ENCODE data around the gene RNF14.

Gene RNF14

GRCh38 chr5:141948812-141949211 lies 20.1 kb upstream of the RNF14 start:
- Histone ChIP-seq H3K79me2 (ENCODE audit: insufficient read depth, low read length) (no peaks in the 10 kb centered on the region), H3K4me3 (ENCODE audit: low read length, poor library complexity, severe bottlenecking) (no peak overlapping the region), H3K9ac (ENCODE audit: low read depth, low read length, poor library complexity, severe bottlenecking) (no peak overlapping the region), H3F3A (ENCODE audit: low read depth) (no peaks in the 10 kb centered on the region), H3K9me2 (replicated peaks; ENCODE audit: low read depth, low read length) (no peaks in the 10 kb centered on the region), H3K4me2 (ENCODE audit: low read depth, low read length, poor library complexity, severe bottlenecking) (no peak overlapping the region), H2AFZ (ENCODE audit: low read length) (no peak overlapping the region), H3K36me3 (ENCODE audit: insufficient read depth, low read length) (no peaks in the 10 kb centered on the region), H4K20me1 (ENCODE audit: insufficient read depth, low read length, poor library complexity, severe bottlenecking) (no peaks in the 10 kb centered on the region), H3K27me3 (ENCODE audit: insufficient read depth, low read length, poor library complexity, severe bottlenecking) (no peaks in the 10 kb centered on the region), H3K4me1 (ENCODE audit: insufficient read depth, low read length, poor library complexity, severe bottlenecking) (peaks cover 16% of the 10 kb centered on the region), H3K9me3 (ENCODE audit: insufficient read depth, low read depth, low read length) (no peaks in the 10 kb centered on the region)
- no peak for TF ChIP-seq EZH2phosphoT487 (IDR thresholded peaks at IDR 0.05; ENCODE audit: borderline replicate concordance)
- TF ChIP-seq CTCF (conservative IDR thresholded peaks at IDR 0.05; ENCODE audit: low read length), result no peak

- peaks cover 20% of the 10 kb centered on the region for H3K4me1 ChIP-seq (ENCODE audit: insufficient read depth, low read length, poor library complexity, severe bottlenecking)
These were observed 19.4 kb upstream of the RNF14 start for GRCh38 chr5:141949511-141949910.

DNA sequence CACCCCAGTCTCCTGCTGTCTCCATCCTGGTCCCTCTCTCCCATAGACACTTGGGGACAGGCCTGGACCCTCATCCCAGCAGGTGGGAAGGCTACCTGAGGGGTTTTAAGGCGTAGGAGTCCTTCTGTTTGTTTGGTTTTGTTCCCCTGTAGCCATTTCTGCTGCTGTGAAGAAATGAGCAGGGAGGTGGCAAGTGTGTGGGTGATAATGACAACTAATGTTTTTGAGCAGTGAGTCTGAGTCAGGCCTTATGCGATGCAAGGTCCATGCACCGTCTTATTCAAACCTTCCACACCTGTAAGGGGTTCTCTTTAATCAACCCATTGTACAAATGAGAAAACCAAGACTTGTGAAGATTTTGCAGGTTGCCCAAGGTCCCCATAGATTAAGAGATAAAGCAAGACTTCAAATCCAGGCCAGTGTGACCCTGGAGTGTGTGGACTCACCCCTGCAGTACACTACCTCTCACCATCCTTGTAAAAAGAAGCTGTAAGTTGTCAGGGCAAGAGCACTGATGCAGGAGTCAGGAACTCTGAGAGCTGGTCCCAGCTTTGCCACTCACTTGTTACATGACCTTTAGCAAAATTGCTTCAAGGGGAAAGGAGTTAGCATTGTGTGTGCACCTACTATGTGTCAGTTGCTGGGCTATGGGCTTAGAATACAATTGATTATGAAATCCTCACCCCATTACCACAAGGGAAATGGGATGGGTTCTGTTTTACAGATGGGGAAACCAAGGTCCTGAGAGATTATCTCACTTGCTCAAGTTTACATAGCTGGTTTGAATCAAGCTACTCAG lies 18.5 kb upstream of the RNF14 start:
- Histone ChIP-seq H3K4me2 (ENCODE audit: low read depth, low read length, poor library complexity, severe bottlenecking) (no peak overlapping the region), H3K4me1 (ENCODE audit: insufficient read depth, low read length, poor library complexity, severe bottlenecking) (peaks cover 20% of the 10 kb centered on the region), H3K36me3 (ENCODE audit: insufficient read depth, low read length) (no peaks in the 10 kb centered on the region), H3K9me2 (replicated peaks; ENCODE audit: low read depth, low read length) (no peaks in the 10 kb centered on the region), H3K9me3 (ENCODE audit: insufficient read depth, low read depth, low read length) (no peaks in the 10 kb centered on the region), H4K20me1 (ENCODE audit: insufficient read depth, low read length, poor library complexity, severe bottlenecking) (no peaks in the 10 kb centered on the region), H3K79me2 (ENCODE audit: insufficient read depth, low read length) (no peaks in the 10 kb centered on the region), H2AFZ (ENCODE audit: low read length) (no peak overlapping the region), H3K9ac (ENCODE audit: low read depth, low read length, poor library complexity, severe bottlenecking) (no peak overlapping the region), H3K27me3 (ENCODE audit: insufficient read depth, low read length, poor library complexity, severe bottlenecking) (no peaks in the 10 kb centered on the region), H3K4me3 (ENCODE audit: low read length, poor library complexity, severe bottlenecking) (no peak overlapping the region), H3F3A (ENCODE audit: low read depth) (no peaks in the 10 kb centered on the region)
- TF ChIP-seq CTCF (conservative IDR thresholded peaks at IDR 0.05; ENCODE audit: low read length) (no peak), EZH2phosphoT487 (IDR thresholded peaks at IDR 0.05; ENCODE audit: borderline replicate concordance) (no peak)

More at GRCh38 chr5:141949511-141949910, 19.4 kb upstream of the RNF14 start:
- no peaks in the 10 kb centered on the region for H3F3A ChIP-seq (ENCODE audit: low read depth)
- no peaks in the 10 kb centered on the region for H3K9me3 ChIP-seq (ENCODE audit: insufficient read depth, low read depth, low read length)
- no peak overlapping the region for H3K4me2 ChIP-seq (ENCODE audit: low read depth, low read length, poor library complexity, severe bottlenecking)
- H3K9ac ChIP-seq (ENCODE audit: low read depth, low read length, poor library complexity, severe bottlenecking), result no peak overlapping the region
- H4K20me1 ChIP-seq (ENCODE audit: insufficient read depth, low read length, poor library complexity, severe bottlenecking), result no peaks in the 10 kb centered on the region
- no peaks in the 10 kb centered on the region for H3K36me3 ChIP-seq (ENCODE audit: insufficient read depth, low read length)
- H3K4me3 ChIP-seq (ENCODE audit: low read length, poor library complexity, severe bottlenecking), result no peak overlapping the region
- no peaks in the 10 kb centered on the region for H3K79me2 ChIP-seq (ENCODE audit: insufficient read depth, low read length)
- no peaks in the 10 kb centered on the region for H3K9me2 ChIP-seq (replicated peaks; ENCODE audit: low read depth, low read length)
- no peak overlapping the region for H2AFZ ChIP-seq (ENCODE audit: low read length)
- no peaks in the 10 kb centered on the region for H3K27me3 ChIP-seq (ENCODE audit: insufficient read depth, low read length, poor library complexity, severe bottlenecking)
- TF ChIP-seq CTCF (conservative IDR thresholded peaks at IDR 0.05; ENCODE audit: low read length) (no peak), EZH2phosphoT487 (IDR thresholded peaks at IDR 0.05; ENCODE audit: borderline replicate concordance) (no peak)
